GM12891 (cell line): ENCODE results near the gene RASGRF2.
"Not testable (repeated sequence)": the region's sequence is repeated elsewhere in the genome, so short reads cannot be mapped to it uniquely, and the experiment has no call there.

ENCODE experiments used
- POLR2A ChIP-seq: IDR thresholded peaks from 2 replicates; pipeline ENCODE4 v1.6.1; 2011; ENCODE audit warnings: low read depth, low read length, control low read depth
- POLR2AphosphoS5 ChIP-seq: IDR thresholded peaks from 2 replicates; pipeline ENCODE4 v1.6.1; 2011; ENCODE audit warnings: low read depth, low read length, control low read depth

- not testable (repeated sequence) for TF ChIP-seq POLR2AphosphoS5, POLR2A
Observed at GRCh38 chr5:81030236-81031034, 70.3 kb downstream of the RASGRF2 start.
